HG03575 (cell line): Measurements from ENCODE around the gene TOMM5.

Experiments used
- ATAC-seq: cut with Tn5 transposase; IDR thresholded peaks from one replicate; pipeline ENCODE4 v1.9.1; 2021; ENCODE audit not compliant: unreplicated experiment, insufficient number of reproducible peaks, low FRiP score; ENCODE audit errors: extremely low read depth

The TOMM5 gene

DNA sequence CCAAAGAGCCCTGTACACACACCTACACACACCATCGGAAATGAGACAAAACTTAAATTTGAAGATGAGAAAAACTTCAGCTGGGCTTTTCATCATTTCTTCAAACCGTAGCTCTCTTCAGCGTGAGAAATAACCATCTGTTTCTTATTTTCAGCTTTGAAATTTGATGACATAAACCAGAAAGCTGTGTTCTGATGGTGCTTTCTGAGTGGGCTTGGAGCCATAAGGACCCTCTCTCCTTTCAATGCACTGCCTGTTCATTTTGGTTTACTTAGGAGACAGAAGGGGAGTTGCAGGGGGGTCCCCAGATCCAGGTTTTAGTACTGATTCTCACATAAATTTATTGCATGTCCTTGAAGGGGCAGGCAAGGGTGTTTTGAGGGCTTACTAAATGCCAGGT lies 25.7 kb downstream of the TOMM5 start:
- ATAC-seq: no peak

DNA sequence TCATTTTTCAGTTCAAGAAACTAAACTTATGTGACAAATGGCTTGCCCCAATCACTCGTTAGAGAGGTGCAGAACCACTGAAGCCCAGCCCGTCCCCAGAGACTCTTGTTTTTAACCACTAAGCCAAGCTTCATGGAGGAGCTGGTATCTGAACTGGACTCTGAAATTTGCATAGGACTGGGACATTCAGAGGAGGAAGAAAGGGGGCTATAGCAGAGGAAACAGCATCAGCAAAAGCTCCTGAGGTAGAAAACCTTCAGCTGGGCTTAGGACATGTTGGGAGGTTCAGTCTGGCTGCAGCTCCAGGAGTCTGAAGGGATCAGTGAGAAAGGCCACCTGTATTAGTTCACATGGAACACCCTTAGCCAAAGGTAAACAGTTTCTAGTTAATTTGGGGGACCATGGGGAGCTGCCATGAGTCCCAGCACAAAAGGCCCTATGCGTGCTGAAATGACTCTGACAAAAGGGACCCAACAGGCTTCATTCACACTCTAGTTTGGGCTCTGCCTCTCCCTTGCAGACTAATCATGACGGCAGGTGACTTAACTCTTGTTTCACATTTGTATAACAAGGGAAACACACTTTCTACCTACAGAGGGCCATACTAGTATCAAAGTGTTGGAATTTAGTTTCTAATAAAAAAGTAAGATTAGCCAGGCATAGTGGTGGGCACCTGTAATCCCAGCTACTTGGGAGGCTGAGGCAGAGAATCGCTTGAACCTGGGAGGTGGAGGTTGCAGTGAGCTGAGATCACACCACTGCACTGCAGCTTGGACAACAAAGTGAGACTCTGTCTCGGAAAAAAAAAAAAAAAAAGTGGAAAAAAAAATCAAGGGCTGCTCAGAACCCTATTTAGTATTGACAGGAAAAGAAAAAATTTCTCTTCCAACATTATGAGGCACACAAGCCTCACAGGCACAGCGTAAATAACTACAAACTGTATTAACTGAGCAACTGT lies 26.5 kb downstream of the TOMM5 start:
- peak; percentile 64 for ATAC-seq

DNA sequence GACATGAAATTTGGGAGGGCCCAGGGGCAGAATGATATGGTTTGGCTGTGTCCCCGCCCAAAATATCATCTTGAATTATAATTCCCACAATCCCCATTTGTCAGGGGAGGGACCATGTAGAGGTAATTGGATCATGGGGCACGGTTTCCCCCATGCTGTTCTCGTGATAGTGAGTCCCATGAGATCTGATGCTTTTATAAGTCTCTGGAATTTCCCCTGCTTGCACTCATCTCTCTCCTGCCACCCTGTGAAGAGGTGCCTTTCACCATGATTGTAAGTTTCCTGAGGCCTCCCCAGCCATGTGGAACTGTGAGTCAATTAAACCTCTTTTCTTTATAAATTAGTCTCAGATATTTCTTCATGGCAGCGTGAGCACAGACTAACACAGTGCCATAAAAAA lies 27.5 kb downstream of the TOMM5 start:
- ATAC-seq: no peak

DNA sequence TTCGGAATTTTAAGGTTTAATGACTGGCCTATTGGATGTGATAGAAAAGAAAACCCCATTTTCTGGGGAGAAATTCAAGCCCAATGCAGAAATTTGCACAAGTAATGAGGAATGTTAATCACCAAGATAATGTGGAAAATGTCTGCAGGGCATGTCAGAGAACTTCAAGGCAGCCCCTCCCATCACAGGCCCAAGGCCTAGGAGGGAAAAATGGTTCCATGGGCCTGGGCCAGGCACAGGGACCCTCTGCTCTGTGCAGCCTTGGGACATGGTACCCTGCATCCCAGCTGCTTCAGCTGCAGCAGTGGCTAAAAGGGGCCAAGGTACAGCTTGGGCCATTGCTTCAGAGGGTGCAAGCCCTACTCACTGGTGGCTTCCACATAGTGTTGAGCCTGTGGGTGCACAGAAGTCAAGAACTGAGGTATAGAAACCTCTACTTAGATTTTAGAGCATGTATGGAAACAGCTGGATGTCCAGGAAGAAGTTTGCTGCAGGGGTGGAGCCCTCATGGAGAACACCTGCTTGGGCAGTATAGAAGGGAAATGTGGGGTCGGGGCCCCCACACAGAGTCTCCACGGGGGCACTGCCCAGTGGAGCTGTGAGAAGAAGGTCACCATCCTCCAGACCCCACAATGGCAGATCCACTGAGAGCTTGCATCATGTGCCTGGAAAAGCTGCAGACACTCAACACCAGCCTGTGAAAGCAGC lies 28.4 kb downstream of the TOMM5 start:
- ATAC-seq: no peak

DNA sequence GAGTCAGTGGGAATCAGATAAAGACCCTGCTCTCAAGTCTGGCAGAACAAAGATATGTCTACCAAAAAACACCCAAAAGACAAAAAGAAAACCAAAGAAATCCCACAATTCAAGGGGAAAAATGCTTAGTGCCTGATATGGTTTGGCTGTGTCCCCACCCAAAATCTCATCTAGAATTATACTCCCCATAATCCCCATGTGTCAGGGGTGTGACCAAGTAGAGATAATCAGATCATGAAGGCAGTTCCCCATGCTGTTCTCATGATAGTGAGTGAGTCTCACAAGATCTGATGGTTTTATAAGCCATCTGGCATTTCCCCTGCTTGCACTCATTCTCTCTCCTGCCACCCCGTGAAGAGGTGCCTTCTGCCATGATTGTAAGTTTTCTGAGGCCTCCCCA lies 29.6 kb downstream of the TOMM5 start:
- ATAC-seq: no peak

DNA sequence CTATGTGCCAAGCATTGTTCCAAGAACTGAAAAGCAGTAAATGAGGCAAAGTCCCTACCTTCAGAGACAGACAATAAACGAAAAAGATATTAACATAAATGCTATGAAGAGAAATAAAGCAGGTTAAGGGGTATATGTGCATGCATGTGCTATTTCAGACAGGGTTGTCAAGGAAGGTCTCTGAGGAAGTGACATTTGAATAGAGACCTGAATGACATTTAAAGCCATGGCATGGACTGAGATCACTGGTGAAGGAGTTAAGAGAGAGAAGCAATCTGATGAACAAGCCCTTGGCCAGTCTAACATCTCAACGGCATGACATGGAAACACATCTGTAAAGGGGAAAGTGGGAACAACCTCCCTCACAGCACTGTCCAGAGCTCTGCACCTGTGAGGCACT lies 30.7 kb downstream of the TOMM5 start:
- ATAC-seq: no peak

DNA sequence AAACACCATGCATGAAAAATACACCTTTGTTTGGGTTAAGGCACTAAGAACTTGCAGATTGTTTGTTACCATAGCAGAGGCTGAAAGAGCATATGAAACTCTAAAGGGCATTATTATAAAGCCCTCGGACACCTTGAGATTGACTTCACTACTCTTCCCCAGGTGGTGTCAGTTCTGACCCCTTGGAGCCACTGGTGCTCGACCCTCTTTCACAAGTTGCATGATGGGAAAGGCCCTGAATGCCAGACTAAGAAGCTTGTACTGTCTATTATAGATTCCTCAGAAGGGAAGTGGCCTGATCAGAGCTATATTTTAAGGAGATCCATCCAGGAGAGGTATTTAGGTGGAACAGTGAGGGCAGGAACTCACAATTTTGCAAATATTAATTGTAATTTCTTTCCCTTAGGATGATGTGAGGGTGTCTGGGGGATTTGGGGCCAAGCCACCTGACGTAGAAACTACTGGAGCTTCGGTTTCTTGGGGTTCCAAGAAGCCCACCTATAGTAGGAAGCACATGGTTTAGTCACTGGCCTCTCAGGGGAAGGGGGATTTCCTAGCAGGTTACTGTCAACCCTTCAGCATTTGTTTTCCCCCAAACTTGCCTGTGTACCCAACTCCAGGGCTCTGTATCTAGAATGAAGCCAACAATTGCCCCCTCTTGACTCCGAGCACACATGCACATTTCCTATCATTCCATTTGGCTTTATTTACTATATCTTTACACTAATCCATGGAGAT lies 32.4 kb downstream of the TOMM5 start:
- ATAC-seq: no peak

DNA sequence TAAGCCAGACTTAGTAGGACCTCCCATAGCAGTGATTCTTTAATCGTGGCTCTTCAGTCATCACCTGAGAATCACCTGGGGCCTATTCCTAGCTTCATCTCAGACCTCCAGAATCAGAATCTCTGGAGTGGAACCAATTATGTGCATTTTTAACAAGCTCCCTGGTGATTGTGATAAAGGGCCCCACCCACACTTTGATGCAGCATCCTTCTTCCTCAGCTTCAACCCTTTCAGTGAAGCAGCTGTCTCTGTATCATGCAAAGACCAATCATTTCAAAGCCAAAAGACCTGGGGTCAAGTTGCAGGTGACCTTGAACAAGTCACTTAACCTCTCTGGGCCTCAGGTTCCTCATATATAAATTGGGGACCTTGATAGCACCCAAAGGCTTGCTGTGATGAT lies 33.3 kb downstream of the TOMM5 start:
- no peak for ATAC-seq

DNA sequence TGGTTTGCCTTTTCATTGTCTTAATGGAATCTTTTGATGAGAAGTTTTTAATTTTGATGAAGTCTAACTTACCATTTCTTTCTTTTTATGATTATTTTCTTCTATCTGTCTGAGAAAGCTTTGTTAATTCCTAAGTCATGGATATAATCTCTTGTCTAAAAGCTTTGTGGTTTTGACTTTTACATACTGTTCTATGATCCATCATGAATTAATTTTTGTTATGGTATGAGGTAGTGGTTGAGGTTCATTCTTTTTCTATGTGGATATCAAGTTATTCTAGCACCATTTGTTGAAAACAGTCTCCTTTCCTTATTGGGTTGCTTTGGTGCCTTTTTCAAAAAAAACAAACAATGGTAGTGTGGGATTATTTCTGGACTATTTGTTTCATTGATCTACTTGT lies 36.6 kb downstream of the TOMM5 start:
- ATAC-seq: no peak

DNA sequence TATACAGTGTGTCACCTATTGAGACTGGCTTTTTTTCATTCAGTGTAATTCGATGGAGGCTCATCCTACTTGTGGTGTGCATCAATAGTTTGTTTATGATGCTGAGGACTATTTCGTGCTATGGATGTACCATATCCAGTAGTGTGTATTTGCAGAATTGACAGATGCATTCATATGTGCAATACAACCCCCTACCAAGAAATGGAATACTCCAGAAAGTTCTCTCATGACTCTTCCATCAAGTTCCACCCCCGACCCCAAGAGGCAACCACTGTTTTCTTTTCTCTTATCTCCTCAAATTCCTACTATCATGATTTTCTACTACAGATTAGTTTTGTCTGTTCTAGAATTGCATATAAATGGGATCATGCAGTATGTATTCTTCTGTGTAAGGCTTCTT lies 38.1 kb downstream of the TOMM5 start:
- ATAC-seq: no peak

DNA sequence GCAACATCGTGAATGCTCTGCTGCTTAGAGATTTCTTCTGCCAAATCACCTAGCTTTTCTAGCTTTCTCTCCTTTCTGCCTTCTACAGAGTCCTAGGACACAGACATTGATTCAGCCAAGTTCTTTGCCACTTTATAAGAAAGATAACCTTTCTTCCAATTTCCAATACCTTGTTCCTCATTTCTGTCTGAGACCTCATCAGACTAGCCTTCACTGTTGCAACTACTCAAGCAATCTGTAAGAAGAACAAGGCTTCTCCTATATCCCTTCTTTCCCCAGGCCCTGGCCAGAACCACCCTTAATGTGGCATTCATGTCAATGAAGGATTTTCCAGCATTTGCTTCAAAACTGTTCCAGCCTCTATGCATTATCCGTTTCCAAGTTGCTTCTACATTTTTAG lies 40.5 kb downstream of the TOMM5 start:
- ATAC-seq: no peak

DNA sequence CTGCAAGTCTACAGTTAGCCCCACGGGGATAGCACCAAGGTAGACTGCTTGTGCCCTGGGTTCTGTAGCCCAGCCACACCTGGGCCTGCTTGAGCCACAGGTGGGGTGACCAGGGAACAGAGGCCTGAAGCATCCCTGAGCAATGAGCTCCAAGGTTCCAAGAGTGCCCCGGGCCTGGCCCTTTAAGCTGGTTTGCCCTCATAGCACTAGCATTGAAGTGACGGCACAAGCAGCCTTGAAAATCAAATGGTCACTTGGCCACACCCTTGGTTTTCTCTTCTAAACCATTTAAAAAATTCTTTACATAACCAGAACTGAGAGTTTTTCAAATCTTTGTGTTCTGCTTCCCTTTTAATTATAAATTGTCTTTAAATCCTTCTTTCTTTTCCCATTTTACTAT lies 40.9 kb downstream of the TOMM5 start:
- ATAC-seq: no peak

DNA sequence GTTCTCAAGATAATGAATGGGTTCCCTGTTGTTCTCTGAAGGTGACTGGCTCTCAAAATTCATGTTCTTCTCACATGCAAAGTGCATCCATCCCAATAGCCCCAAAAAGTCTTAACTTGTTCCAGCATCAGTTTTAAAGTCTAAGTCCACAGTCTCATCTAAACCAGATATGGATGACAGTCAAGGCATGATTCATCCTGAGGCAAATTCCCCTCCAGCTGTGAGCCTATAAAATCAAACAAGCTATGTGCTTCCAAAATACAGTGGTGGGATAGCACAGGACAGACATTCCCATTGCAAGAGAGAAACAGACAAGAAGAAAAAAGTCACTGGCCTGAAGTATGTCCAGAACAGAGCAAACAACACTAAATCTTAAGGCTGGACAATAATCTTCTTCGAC lies 41.6 kb downstream of the TOMM5 start:
- ATAC-seq: no peak

DNA sequence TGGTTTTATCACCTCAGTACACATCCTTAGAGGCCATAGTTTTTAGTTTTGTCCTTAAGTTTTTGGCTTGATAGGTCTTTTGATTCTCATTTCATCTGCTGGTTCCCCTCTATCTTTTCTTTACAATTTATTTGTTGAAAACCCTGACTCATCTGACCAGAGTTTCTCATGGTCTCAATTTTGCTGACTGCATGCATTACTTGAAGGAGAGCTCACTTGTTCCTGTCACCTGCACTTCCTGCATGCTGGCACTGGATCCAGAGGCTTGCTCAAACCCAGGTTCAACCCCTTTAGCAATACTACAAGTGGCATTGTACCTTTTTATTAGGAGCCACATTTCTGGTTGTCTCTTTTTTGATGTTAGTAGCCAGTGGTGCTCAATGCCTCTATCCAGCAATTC lies 42.9 kb downstream of the TOMM5 start:
- no peak for ATAC-seq

DNA sequence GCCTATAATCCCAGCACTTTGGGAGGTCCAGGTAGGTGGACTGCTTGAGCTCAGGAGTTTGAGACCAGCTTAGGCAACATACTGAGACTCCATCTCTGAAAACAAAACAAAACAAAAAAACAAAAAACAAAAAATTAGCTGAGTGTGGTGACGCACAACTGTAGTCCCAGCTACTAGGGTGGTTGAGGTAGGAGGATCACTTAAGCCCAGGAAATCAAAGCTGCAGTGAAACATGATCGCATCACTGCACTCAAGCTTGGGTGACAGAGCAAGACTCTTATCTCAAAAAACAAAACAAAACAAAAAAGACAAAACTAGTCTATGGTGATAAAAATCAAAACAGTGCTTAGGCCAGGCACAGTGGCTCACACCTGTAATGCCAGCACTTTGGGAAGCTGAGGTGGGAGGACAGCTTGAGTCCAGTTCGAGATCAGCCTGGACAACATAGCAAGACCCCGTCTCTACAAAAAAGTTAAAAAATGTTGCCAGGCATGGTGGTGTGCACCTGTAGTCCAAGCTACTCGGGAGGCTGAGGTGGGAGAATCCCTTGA lies 45.0 kb downstream of the TOMM5 start:
- no peak for ATAC-seq

DNA sequence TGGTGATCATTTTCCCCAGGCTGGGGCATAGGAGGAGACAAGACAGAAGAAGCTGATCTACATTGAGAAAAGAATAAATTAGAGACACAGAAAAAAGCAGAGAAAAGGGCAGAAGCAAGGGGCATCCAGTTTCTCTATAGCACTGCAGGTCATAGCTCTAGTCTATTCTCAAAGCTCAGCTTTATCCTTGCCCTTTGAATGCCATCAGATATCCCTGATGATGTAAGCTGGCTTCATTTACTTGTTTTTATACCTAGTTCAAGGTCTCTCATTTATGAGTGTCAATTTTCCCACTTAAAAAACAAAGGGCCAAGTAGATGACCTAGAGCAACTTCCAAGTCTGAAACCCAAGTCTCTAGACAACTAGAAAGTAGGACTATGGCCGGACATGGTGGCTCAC lies 48.9 kb downstream of the TOMM5 start:
- no peak for ATAC-seq

DNA sequence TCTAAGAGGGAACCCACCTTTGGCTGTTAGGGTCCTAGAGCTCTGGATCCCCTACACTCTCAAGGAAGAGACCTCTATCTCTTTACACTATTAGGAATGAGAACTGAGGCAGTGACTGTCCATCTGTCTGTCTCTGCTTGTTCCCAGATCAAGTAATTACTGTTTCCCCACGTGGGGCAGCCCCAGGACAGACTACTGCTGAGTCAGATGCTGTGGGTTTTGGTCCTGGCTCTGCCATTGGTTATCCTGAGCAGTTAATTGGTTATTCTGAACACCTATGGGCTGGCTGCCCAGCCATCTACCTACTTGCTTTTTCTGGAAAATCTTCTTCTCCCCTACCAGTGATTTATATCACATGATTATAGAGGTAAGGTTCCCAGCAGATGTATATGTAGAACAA lies 49.5 kb downstream of the TOMM5 start:
- ATAC-seq: no peak

DNA sequence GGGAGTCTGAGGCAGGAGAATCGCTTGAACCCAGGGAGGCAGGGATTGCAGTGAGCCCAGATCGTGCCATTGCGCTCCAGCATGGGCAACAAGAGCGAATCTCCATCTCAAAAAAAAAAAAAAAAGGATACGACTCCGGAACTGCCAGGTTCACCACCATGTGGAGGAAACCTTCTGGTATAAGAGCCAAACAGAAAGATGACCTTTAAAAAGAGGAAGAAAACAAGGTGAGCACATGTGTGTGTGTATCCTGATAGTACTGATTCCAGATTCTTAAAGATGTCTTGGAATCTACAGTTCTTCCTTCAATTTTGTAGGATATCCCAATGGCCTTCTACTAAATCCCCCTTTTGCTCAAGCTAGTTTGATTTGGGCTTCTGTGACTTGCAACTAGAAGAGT lies 49.9 kb downstream of the TOMM5 start:
- ATAC-seq: no peak

DNA sequence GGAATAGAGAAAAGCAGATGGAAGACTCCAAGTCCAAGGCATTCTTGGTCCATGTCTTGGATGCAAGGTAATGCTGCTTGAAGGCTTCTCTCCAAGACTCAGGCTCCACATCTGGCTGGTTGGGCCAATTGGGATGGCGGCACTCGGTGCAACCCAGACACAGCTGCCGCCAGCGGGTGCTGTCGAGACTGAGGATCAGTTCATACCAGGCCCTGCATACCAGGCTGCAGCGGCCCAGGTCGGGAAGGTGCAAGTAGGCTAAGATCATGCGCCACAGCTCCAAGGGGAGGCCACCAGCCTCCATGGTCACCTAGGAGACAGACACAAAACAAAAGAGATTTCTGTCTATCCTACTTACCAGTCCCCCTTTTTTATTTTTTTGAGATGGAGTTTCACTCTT lies 50.9 kb downstream of the TOMM5 start:
- no peak for ATAC-seq

DNA sequence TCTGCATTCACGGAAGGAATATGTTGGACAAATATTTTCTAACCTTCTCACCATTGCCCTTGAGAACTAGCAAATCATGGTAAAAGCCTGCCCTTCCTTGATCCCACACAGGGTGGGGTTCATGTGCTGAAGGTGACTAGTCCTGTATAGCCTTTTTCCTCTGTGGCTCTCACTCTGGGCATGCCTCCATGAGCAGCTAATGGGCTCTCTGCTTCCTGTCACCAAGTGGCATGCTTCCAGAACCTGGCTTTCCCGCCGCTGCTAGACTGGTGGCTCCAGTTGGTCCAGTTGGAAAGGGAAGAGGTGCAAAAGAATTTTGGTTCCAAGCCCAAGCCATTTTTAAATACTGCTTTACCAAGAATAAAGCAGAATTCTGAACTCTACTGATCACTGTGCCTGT lies 51.8 kb downstream of the TOMM5 start:
- no peak for ATAC-seq
